HG03159 (cell line): ENCODE data around the gene STARD9.
A peak's percentile ranks its signal among the peaks of the same experiment; 100 is the strongest.

Experiments
- ATAC-seq: cut with Tn5 transposase; IDR thresholded peaks from one replicate; pipeline ENCODE4 v1.9.1; 2021; ENCODE audit warnings: mild to moderate bottlenecking, moderate library complexity; ENCODE audit not compliant: unreplicated experiment

The STARD9 gene

GRCh38 chr15:42725331-42725903, 150.0 kb downstream of the STARD9 start:
- ATAC-seq = no peak

GRCh38 chr15:42726114-42726513, 150.7 kb downstream of the STARD9 start:
- ATAC-seq = no peak

DNA sequence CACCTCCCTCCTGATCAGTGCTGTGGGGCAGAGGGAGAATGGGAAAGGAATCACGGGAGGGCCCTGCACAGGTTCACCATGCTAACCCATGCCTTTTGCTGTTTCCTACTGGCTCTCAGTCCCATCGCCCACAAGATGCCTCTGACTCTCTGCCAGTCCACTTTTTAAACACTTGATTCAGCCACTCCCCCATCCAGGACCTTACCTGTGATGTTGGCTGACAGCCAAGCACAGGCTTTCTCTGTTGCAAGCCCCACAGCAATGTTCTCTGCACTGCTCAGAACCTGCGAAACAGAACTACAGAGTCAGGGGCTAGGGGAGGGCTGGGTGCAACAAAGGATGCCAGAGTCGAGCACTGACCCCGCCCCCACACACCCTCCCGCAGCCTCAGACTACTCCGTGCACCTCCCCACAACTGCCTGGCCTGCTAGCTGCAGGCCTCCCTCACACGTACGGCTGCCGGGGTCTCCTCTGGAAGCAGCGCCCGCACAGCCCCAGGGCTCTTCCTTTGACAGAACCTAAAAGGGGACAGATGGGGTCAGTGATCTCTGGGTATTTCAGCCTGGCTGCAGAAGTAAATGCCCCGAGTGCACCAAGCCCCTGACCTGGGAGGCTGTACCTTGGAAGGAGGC, 152.5 kb downstream of the STARD9 start:
- no peak for ATAC-seq

DNA sequence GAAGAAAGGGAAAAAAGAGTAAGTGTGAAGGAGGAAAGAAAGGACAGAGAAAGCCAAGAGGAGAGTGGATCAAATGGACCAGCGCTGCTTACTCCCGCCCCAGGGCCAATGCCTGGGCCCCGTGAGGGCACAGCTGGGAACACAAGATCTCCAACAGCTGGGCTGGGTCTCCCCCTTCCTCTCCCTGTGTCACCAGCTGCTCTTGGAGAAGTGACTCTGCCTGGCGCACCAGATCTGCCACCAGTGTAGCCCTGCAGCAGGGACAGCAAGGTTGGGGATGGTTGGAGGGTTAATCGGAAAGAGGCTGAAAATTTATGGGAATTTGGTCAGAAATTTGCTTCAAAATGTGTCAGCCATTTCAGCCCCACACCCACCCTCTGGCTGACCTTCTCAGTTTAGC, 153.2 kb downstream of the STARD9 start:
- ATAC-seq = no peak

GRCh38 chr15:42728972-42729371, 153.6 kb downstream of the STARD9 start:
- no peak for ATAC-seq

DNA sequence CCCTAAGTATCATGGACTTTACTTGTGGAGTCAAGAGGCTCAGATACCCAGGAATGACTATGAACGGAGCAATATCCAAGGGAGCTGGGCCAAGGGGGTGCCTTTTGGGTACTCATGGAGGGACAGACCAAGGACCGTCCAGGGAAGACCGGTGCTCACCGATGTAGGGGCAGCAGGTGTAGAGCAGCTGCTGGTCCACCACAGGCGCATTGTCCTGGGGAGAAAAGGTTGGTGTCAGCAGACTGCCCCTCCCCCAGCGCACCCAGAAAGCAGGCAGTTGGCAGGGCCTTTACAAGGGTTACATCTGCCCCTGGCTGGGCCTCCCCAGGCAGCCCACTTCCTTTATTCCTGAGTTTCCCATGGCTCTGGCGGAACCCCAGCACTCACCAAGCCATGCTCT, 154.0 kb downstream of the STARD9 start:
- no peak for ATAC-seq

DNA sequence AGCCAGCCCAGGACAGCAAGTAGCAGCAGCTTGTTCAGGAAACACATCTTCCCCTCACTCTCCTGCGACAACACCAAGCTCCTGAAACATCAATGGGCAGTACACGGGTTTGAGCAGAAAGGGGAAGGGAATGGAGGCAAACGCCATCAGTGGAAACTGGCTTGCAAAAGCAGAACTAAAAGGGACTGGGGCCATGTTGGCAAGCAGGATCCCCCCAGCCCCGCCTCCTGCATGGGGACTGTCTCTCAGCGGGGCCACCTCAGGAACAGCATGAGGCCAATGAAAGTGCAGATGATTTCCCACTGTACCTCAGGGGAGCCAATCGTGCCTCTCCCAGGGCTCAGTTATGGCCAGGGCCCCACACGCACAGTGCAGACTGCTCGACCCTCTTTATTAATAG, 154.7 kb downstream of the STARD9 start:
- no peak for ATAC-seq

- no peak for ATAC-seq
Measured at GRCh38 chr15:42730536-42730935, 155.1 kb downstream of the STARD9 start.

- no peak for ATAC-seq
Measured at GRCh38 chr15:42731461-42731860, 156.1 kb downstream of the STARD9 start.

DNA sequence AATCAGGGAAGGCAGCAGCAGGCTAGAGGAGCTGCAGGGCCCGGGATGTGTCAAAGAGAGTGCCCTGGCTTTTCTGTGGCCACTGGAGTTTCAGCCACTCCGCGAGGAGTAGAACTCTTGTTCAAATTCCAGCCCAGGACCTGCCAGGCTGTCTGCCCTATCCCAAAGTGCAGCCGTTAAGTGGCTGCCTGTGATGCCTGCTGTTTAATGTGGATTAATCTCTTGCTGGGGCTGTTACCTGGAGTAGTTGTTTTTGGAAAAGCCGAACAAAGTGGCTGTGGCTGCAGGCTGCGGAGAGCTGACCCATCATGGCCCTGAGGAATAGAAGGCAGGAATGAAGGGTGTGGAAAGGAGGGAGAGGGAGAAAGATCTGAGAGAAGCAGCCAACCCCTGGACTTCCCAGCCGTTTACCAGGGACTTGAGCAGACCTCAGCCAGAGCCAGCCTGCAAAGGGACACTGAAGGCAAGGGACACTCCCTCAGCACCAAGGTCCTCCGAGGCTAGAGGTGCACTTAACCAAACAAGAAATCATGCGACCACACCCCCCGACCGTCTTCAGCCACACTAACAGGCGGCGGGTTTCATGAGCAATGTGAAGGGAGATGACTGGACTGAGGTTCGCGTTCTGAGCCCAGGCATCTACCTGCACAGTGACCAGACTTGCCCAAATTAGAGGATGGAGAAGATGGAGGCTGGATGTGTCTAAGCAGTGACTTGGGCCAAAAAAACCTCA, 156.9 kb downstream of the STARD9 start:
- ATAC-seq = no peak

- no peak for ATAC-seq
Measured at GRCh38 chr15:42733027-42733426, 157.6 kb downstream of the STARD9 start.

- no peak for ATAC-seq
Measured at GRCh38 chr15:42734076-42734672, 158.8 kb downstream of the STARD9 start.

GRCh38 chr15:42735382-42736165, 160.2 kb downstream of the STARD9 start:
- no peak for ATAC-seq

GRCh38 chr15:42736178-42736792, 160.9 kb downstream of the STARD9 start:
- peak; percentile 28 for ATAC-seq

DNA sequence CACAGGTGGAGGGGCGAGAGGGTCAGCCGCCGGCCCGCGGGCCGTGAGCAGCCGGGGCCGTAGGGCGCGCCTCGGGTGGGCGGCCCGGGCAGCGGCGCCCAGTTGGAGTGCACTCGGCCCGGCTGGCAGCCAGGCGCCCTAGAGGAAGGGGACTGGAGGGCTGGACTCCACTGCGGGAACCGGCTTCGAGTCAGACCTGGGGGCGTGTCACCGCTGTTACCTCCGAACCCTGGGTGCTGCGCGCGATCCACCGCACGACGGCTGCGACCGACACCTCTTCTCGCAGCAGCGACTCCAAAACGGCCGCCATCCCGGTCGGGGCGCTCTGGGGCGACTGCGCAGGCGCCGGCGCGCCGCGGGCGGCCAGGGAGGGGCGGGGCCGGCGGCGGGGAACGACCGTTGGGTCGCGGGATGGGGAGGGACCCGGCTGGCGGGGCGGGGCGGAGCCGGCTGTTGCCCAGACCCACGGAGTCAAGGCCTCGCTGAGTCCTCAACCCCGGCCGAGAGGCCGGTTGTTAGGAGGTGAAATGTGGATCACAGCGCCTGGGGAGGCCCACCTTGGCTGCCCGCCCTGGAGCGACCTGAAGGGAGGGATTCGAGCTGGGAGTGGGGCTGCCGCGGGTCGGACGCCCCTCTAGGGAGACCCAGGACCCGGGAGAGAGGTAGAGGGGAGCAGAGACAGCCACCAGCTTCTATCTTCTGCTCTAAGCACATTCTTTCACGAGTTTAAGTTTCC, 161.6 kb downstream of the STARD9 start, which contains the start of gene CDAN1:
TSS of gene CDAN1 (minus strand) at position 336 of the 736 bp plus-strand sequence. CDS start at position 310, 26 bp downstream.
- ATAC-seq = peak; percentile 81

DNA sequence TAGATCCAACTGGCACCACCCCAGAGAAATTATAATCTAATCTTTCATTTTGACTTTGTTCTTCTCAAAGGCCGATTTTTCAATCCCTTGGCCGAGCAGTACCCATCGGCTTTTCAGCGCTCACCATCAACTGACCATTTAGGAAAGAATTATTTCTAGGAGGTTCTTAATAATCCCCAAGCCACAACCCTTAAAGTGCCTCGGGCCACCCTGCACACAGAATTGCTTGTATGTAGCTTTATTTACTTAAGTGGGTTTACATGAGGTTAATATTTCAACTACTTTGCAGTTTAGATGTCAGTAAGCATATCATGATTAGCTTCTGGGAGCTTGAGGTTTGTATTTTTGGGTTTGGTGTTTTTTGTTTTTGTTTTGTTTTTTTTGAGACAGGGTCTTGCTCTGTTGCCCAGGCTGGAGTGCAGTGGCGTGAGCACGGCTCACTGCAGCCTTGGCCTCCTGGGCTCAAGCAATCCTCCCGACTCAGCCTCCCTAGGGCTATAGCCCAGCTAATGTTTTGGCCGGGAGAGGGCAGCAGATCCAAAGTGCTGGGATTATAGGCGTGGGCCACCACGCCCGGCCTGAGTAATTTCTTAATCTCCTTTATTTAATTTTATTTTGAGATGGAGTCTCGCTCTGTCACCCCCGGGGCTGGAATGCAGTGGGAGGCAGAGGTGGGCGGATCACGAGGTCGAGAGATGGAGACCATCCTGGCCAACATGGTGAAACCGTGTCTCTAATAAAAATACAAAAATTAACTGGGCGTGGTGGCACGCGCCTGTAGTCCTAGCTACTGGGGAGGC, 162.3 kb downstream of the STARD9 start:
- no peak for ATAC-seq

DNA sequence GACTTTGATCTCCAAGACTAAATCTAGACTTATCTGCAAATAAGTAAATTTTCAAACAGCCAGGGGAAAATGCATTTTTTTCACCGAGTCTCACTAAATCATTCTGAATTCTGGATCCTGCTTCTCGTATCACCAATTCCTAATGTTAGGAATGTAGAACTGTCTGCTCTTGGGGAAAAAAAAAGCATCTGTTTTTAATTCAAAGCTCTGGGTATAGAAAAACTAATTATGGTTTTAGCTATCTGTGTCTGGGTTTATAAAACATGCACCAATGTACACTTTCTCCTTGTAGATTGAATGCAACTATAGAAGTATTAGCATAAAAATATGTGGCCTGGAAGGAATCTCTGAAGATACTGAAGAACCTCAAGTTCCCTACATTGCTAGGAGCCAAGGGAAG, 166.3 kb downstream of the STARD9 start:
- no peak for ATAC-seq

DNA sequence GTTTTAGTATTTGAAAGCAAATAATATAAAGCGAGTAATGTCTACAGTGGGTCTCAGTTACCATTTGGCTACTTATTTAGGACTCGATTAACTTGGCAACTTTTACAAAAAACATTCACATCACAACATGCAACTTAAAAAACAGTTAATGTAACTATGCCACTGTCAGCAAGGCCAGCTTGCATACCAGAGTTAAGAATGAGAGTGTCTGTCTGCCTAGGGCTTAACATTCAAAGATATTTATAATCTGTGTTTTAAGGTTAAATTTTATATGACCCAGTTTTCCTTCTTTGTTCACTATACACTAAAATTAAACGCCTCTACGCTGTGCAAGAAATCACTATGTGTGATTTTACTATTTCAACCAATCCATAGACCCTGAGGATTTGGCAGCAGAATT, 166.7 kb downstream of the STARD9 start:
- no peak for ATAC-seq

DNA sequence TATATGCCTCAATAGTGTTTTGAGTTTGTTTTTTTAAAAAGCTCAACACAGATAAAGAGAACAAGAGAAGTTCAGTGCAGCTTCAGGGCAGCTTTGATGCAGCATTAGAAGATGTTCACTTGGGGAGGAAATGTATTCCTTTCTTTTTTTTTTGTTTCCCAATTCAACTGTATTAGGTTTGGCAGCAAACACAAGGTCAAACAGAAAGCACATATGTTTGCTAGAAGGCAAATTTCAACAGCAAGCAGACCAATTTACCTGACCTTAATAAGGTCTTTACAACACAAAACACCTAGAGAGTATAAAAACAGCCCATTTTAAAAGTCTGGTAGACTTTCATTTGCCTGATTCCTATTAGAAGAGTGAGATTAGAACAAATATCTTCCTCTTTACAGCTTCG, 168.8 kb downstream of the STARD9 start:
- ATAC-seq = no peak
